ENCODE data around the gene GPN2. TPM values are rescaled to one million over a fixed set of nuclear protein-coding genes. Genes with fewer than 3 reads are reported as not detected.

GPN2 gene
- 10 to 100 TPM; 29.5 to 56.1 TPM for total RNA-seq

GRCh38 chr1:26889551-26890466 lies at the start of gene GPN2:
TSS of gene GPN2 (minus strand) at chr1:26890283. CDS start at chr1:26890096, 187 bp downstream.
- DNase-seq (ENCODE audit: low spot score in 2 of 2) = peak; percentile 72 to 80

DNA sequence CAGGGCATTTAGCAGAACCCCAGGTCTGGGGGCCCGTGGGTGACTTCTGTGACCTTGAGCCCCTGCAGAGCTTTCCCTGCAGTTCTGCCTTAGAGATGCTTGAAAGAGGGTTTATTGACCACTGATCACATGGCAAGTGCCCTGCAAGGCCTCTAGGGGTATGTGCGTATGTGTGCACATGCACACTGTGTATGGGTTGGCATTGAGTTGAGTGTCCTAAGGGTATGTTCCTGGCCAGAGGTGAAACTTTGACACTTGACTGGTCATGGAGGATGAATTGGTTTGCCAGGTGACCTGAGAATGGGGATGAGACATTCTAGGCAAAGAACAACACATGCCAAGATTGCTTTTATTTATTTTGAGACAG lies 48.6 kb upstream of the GPN2 start:
- H3K9me3 Mint-ChIP-seq = no peaks in the 10 kb centered on the region
- H3K27ac Mint-ChIP-seq = peak overlapping the region in 1 of 2 donors; percentile 47
- no peak for DNase-seq (ENCODE audit: low spot score in 2 of 2)
- ATAC-seq = no peak
- H3K36me3 Mint-ChIP-seq = peaks cover 4 to 18% of the 10 kb centered on the region in 2 donors

More at GRCh38 chr1:26889551-26890466, at the start of gene GPN2:
- ATAC-seq = peak; percentile 97 to 98
- Mint-ChIP-seq H3K9me3 (no peaks in the 10 kb centered on the region), H3K36me3 (peaks cover 21 to 44% of the 10 kb centered on the region in 2 donors), H3K27ac (peak within 1 kb of the TSS; percentile 96 to 97)

GRCh38 chr1:26938004-26938658 lies 48.0 kb upstream of the GPN2 start:
- peaks cover 4 to 18% of the 10 kb centered on the region in 2 donors for H3K36me3 Mint-ChIP-seq
- H3K27ac Mint-ChIP-seq = peak overlapping the region in 1 of 2 donors; percentile 62
- no peak for ATAC-seq

DNA sequence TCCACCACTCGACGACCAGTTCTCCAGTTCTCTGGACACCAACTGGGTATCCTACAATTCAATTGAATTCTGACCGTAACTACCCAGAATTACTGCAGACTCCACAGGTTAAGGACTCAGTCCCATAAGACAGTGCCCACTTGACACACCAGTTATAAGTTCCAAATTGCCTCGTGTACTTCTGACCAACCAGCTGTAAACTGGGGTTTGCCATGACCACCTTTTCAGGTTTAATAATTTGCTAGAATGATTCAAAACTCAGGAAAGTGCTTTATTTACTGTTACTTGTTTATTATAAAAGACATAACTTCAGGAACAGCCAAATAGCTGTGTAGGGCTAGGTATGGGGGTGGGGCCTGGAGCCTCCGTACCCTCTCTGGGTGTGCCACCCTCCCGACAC lies 46.7 kb upstream of the GPN2 start:
- peaks cover 0 to 11% of the 10 kb centered on the region in 2 donors for H3K36me3 Mint-ChIP-seq
- ATAC-seq (no peak), DNase-seq (ENCODE audit: low spot score in 2 of 2) (no peak)
- H3K9me3 Mint-ChIP-seq = no peaks in the 10 kb centered on the region
- H3K27ac Mint-ChIP-seq = no peak overlapping the region

More at GRCh38 chr1:26938004-26938658, 48.0 kb upstream of the GPN2 start:
- H3K9me3 Mint-ChIP-seq = no peaks in the 10 kb centered on the region
- no peak for DNase-seq (ENCODE audit: low spot score in 2 of 2)

GRCh38 chr1:26932531-26932930 lies 42.4 kb upstream of the GPN2 start:
- Mint-ChIP-seq H3K36me3 (peaks cover 0 to 23% of the 10 kb centered on the region in 2 donors), H3K27ac (peak overlapping the region; percentile 35 to 36), H3K9me3 (no peaks in the 10 kb centered on the region)
- no peak for ATAC-seq
- no peak for DNase-seq (ENCODE audit: low spot score in 2 of 2)

DNA sequence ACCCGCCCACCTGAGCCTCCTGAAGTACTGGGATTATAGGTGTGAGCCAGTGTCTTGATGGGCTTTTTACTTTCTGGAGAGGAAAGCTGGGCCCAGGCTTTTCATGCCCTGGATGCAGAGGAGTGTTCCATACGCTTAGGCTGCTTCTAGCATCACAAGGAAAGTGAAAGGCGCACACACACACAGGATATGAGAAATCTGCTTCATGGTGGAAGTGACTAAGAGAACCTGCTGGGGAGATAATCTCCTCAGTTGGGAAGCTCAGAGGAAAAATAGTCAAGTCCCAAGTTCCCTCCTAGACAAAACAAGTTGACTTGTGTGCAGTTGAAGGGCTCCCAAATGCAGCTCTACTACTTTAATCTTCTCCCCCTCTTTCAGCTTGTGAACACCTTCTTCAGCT lies 33.6 kb upstream of the GPN2 start:
- Mint-ChIP-seq H3K36me3 (peaks cover 27 to 41% of the 10 kb centered on the region in 2 donors), H3K27ac (peak overlapping the region; percentile 16 to 91), H3K9me3 (peaks cover 0 to 4% of the 10 kb centered on the region in 2 donors)
- ATAC-seq = no peak
- DNase-seq (ENCODE audit: low spot score in 2 of 2) = no peak

DNA sequence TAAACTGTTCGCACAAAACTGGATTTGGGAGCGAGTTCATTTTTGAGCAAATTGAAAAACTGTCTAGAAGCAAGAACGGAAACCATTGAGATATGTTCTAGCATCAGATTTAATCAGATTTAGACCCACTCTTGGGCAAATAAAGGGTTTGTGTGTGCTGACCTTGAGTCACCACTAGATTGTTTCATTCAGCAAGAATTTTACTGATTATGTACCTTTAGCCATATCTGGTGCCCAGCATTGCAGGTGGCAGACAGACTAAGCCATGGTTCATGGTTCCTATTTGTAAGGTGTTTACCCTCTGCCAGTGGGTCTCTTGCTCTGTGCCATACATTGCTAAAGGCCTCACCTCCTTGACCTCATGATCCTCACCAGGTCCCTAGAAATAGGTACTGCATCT lies 32.8 kb upstream of the GPN2 start:
- ATAC-seq = no peak
- DNase-seq (ENCODE audit: low spot score in 2 of 2) = no peak
- Mint-ChIP-seq H3K27ac (peak overlapping the region; percentile 88 to 91), H3K9me3 (peaks cover 0 to 4% of the 10 kb centered on the region in 2 donors), H3K36me3 (peaks cover 27 to 33% of the 10 kb centered on the region in 2 donors)

GRCh38 chr1:26922431-26922729 lies 32.3 kb upstream of the GPN2 start:
- no peak for DNase-seq (ENCODE audit: low spot score in 2 of 2)
- ATAC-seq = no peak
- peak overlapping the region; percentile 84 to 91 for H3K27ac Mint-ChIP-seq
- H3K9me3 Mint-ChIP-seq = peaks cover 0 to 4% of the 10 kb centered on the region in 2 donors
- H3K36me3 Mint-ChIP-seq = peaks cover 27 to 28% of the 10 kb centered on the region in 2 donors

- Mint-ChIP-seq H3K9me3 (peaks cover 0 to 4% of the 10 kb centered on the region in 2 donors), H3K36me3 (peaks cover 23 to 25% of the 10 kb centered on the region in 2 donors), H3K27ac (peak within 1 kb of the TSS; percentile 91 to 98)
- peak; percentile 94 to 97 for DNase-seq (ENCODE audit: low spot score in 2 of 2)
- peak; percentile 96 for ATAC-seq
Observed at GRCh38 chr1:26921540-26922430, 31.7 kb upstream of the GPN2 start, which contains the start of gene NUDC. TSS of gene NUDC (plus strand) at chr1:26921743. CDS start at chr1:26921849, 106 bp downstream.

GRCh38 chr1:26921126-26921539 lies 31.1 kb upstream of the GPN2 start:
- peak overlapping the region; percentile 91 to 98 for H3K27ac Mint-ChIP-seq
- ATAC-seq (peak; percentile 69 to 75), DNase-seq (ENCODE audit: low spot score in 2 of 2) (no peak)
- H3K36me3 Mint-ChIP-seq = peaks cover 21 to 23% of the 10 kb centered on the region in 2 donors
- peaks cover 0 to 4% of the 10 kb centered on the region in 2 donors for H3K9me3 Mint-ChIP-seq

DNA sequence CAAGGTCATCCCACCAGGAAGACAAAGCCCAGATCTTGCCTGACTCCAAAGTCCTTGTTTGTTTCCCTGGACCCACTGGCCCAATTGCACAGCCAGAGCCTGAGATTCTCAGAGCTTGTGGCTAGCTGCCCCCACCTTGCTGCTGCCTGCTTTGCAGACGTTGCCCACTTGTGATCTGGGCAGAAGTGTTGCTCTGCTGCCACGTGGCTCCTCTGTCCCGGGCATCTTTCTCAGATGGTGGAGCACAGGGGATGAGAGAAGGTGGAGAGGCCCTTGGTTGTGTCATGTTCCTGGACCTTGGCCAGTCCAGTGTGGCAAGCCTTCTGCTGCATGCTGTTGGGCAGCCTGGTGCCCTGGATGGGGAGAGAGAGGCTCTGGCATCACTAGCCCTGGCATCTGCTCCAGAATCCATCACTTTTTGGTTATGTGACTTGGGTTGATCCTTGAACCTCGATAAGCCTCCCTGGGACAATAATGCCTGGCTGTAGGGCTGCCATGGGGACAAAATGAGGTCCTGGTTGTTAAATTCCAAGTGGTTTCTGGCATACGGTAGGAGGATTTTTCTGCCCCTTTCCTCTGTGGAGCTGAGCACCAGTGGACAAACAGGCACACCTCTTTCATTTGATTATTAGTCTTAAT lies 25.2 kb upstream of the GPN2 start:
- DNase-seq (ENCODE audit: low spot score in 2 of 2) (no peak), ATAC-seq (no peak)
- Mint-ChIP-seq H3K36me3 (no peaks in the 10 kb centered on the region), H3K9me3 (peaks cover 0 to 2% of the 10 kb centered on the region in 2 donors), H3K27ac (no peak overlapping the region)

GRCh38 chr1:26913754-26914619 lies 23.9 kb upstream of the GPN2 start, which contains the start of gene NR0B2:
TSS of gene NR0B2 (minus strand) at chr1:26913975. CDS start at chr1:26913940, 35 bp downstream.
- DNase-seq (ENCODE audit: low spot score in 2 of 2) = no peak
- Mint-ChIP-seq H3K9me3 (no peaks in the 10 kb centered on the region), H3K27ac (no peak within 1 kb of the TSS), H3K36me3 (no peaks in the 10 kb centered on the region)
- no peak for ATAC-seq

- no peak for ATAC-seq
- Mint-ChIP-seq H3K36me3 (no peaks in the 10 kb centered on the region), H3K27ac (no peak overlapping the region), H3K9me3 (no peaks in the 10 kb centered on the region)
- no peak for DNase-seq (ENCODE audit: low spot score in 2 of 2)
Observed at GRCh38 chr1:26913389-26913753, 23.3 kb upstream of the GPN2 start.

- Mint-ChIP-seq H3K36me3 (no peaks in the 10 kb centered on the region), H3K9me3 (no peaks in the 10 kb centered on the region), H3K27ac (no peak overlapping the region)
- DNase-seq (ENCODE audit: low spot score in 2 of 2) (no peak), ATAC-seq (no peak)
Observed at GRCh38 chr1:26912147-26912490, 22.0 kb upstream of the GPN2 start.

DNA sequence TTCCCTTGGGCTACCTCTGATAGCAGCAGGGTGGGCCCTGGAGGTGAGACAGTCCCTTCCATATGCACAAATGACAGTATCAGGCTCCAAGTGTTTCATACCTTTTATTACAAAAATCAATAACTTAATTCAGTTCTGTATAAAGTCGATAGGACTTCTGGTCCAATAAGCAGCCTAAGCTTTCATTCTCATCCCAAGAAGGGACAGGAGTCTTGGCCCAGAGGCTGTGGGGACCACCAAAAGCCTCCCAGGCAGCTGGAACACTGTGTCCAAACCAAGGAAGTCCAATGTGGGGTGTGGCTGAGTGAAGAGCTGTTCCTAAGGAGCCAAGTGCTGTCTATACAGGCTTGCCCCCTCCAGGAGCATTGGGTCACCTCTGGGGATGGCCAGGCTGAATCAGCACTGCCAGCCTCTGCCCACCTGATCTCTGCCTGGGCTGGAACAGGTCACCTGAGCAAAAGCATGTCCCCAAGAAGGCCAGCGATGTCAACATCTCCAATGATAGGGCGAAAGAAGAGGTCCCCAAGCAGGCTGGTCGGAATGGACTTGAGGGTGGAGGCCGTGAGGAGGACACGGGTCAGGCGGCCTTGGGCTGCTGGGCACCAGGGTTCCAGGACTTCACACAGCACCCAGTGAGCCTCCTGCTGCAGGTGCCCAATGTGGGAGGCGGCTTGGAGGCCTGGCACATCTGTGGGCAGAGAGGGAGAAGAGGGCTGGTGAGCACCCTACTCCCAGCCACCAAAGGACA lies 21.5 kb upstream of the GPN2 start:
- no peak overlapping the region for H3K27ac Mint-ChIP-seq
- ATAC-seq (no peak), DNase-seq (ENCODE audit: low spot score in 2 of 2) (no peak)
- no peaks in the 10 kb centered on the region for H3K36me3 Mint-ChIP-seq
- no peaks in the 10 kb centered on the region for H3K9me3 Mint-ChIP-seq
